Activated CD8-positive, alpha-beta memory T cell treated with anti-CD3 and anti-CD28 coated beads, Interleukin-2, amount 50 U/mL, for 48 hours (primary cell): Measurements from ENCODE around the gene MED13L.

Source experiments
- DNase-seq: peaks from one replicate; pipeline ENCODE4 v3.0.0-alpha.2; 2020

Gene MED13L

GRCh38 chr12:116071555-116072230, 205.8 kb downstream of the MED13L start:
- no peak for DNase-seq

DNA sequence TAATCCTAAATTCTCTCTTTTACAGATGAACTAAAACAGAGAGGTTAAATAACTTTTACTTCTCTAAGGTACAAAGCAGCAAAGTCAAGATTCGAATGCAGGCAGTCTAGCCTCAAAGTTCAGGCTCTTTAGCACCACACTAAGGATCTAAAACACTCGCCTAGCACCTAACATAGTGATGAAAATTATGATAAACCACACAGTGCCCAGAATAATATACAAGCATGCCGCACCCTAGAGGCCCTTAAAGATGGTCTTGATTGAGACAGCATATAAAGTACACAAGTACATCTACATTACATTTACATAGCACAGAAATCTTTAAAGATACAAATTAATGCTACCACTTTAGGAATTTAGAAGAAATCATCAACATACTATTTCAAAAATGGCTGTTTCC, 207.0 kb downstream of the MED13L start:
- DNase-seq, result no peak

- DNase-seq, result no peak
Measured at GRCh38 chr12:116069943-116070342, 207.6 kb downstream of the MED13L start.

- no peak for DNase-seq
Measured at GRCh38 chr12:116068853-116069252, 208.6 kb downstream of the MED13L start.

DNA sequence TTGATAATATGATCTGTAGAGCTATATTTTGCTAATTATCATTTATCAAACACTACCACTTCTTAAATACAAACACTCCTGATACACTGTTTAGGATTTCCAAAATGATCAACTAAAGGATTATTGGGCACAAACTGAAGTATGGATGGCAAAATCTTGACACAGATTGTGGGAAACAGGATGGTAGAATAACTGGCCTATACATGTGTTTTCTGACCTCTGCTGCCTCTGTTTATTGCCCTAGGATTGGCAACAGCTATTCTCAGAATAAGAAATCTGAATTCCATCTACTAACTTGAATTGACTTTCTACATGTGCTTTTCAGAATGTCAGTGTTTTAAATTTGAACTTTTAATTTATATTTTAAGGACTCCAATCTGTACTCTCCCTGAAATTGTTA, 209.1 kb downstream of the MED13L start:
- no peak for DNase-seq

DNA sequence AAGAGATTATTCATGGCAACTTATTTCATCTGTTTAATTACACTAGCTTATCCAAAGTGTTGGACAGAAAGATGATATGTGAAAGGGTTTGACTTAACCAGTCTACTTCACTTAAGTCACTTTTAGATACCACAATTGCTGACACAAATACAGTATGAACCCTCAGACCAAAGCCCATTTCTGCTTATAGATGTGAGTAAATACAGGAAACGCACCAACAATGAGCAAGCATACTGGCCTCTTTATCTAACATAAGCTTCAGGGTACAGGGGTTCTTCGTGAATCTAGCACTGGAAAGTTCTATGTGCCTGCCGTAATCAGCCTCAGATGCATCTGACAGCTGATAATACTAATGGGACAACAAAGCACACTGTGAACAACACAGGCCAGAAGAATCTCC, 209.6 kb downstream of the MED13L start:
- no peak for DNase-seq

DNA sequence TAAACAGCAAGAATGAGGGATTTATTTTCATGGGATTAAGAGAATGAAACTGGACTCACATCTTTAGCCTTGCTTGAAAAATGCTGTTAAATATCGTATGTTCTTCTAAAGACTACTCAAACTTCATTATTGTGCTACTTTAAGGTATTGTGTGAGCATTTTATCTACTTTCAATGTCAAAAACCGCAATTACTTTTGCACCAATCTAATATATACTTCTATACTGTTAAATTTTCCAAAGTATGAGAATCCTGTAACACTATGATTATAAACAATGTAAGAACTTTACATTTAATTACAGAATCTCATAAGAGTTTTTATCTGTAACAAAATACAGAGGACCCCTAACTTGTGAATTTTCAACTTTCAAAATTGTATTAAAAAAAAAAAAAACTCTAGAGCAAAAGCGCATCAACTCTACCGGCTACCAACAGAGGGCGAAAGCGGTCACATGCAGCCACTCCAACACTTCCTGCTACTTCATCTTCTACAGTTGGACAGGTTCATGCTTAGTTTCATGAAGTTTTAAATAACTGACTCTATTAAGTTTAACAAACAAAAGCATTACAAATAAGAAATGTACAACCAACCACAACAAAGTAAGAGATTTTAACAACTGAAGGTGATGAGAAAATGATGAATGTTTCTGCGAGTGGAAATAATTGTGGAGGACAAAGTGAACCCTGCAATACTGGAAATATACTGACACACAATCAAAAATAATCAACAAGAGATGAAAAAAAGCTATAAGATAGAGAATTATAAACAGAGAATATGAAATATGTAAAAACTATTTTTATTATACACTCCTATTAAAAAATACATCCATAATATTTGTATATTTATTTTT, 210.9 kb downstream of the MED13L start:
- DNase-seq, result no peak

DNA sequence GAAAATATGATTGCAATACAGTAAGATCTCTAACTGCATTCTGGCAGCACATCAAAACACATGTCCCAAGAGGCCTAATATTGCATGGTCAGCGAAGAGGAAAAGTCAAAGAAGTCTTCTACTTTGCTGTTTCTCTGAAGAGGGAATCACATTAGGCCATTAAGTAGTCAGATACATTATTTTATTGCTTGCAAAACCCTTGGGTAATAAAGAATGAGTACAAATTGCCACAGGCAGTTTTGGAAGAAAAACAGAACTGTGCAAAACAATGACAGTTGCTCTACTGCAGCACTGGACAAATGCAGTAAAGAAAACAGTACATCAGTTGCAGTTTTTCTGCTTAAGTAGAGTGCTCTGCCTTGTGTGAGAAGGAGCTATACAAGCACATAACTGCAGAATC, 211.9 kb downstream of the MED13L start:
- DNase-seq, result no peak

DNA sequence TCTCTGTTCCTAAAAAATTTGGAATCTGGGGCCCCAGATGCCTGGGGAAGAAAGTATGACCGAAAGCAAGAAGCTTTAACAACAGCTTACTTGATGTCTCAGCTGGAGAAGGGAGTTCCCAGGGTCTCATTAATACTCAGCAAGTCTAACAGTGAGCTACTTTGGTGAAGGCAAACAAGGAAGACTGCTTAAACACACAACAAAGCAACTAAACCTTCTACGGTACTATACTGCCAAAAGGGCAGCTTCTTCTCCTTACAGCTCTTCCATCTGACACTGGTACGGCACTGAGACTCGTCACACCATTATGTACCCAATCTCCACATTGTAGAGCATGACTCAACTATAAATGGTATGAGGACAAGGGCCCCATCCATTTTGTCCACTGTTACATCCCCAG, 213.0 kb downstream of the MED13L start:
- no peak for DNase-seq

GRCh38 chr12:116062698-116063097, 214.8 kb downstream of the MED13L start:
- DNase-seq, result no peak

DNA sequence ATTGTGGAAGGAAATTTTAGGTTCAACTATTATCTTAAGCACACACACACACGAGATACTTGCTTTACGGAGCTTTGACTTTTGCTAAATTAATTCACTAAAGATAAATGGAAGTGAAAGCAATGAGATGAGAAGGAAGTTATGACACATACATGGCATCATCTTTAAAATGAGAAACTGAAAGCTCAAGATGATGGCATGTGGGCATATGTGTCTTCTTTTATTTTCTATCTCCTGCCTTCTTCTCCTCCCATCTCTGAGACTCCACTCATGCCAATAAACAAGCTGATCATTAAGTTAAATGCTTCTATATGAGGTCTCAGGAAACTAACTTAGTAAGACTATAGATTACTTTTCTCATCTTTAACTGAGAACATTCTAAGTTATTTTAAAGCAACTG, 216.7 kb downstream of the MED13L start:
- DNase-seq, result no peak

DNA sequence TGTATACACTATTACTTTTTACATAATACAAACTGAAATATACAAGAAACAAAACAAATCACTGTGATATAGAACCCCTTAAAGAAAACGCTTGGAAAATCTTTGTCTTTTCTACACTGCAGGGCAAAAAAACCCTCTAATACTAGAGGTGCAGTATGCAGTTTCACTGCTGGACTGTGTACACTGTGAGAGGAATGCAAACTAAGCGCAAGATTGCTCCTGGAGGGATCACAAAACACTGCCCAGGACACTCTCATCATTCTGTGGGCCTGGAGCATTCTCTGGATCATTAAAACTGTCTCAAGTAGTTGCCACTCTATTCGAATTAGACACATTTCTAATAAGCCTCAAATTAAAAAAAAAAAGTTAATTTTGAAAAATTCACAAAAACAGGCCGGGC, 217.6 kb downstream of the MED13L start:
- no peak for DNase-seq

DNA sequence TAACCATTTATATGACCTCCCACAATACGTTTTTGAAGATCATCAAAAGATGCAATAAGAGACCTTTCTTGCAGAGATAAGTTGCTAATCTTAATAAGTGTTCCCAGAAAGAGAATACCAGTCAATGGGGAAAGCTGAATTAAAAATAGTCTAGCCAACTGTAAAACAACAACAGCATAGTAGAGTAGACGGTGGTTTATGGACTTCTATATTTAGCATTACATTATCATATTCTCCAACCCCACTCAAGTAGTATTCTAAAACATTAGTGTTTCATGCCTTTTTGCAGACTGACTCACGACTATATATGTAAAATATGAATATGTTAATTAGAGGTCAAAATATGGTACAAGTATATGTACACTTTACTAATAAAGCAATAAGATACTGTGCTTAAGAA, 218.9 kb downstream of the MED13L start:
- no peak for DNase-seq

GRCh38 chr12:116057356-116057755, 220.1 kb downstream of the MED13L start:
- DNase-seq, result no peak

DNA sequence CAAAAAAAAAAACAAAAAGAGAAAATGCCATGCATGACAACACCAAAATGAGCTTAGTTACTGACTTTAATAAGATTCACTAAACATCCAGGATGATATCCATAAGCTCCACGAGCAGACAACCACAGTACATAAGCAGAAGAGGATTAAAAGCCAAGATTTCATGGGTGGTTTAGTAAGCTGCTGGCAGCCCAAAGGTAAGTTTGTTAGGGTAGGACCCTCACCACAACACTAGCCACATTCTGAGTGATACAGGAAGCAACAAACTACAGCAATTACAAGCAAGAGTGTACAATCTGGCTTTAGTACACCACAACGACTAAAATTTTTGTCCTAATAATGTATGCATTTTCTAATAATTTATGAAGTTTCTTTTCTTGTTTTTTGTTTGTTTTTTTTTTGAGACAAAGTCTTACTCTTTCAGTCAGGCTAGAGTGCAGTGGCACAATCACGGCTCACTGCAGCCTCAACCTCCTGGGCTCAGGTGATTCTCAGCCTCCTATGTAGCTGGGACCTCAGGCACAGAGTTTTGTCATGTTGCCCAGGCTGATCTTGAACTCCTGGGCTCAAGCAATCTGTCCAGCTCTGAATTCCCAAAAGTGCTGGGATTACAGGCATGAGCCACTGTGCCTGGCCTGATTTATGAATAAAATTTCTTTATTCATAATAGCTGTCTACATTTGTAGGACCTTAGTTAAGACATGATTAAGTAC, 221.4 kb downstream of the MED13L start:
- no peak for DNase-seq

- no peak for DNase-seq
Measured at GRCh38 chr12:116054280-116054679, 223.2 kb downstream of the MED13L start.

DNA sequence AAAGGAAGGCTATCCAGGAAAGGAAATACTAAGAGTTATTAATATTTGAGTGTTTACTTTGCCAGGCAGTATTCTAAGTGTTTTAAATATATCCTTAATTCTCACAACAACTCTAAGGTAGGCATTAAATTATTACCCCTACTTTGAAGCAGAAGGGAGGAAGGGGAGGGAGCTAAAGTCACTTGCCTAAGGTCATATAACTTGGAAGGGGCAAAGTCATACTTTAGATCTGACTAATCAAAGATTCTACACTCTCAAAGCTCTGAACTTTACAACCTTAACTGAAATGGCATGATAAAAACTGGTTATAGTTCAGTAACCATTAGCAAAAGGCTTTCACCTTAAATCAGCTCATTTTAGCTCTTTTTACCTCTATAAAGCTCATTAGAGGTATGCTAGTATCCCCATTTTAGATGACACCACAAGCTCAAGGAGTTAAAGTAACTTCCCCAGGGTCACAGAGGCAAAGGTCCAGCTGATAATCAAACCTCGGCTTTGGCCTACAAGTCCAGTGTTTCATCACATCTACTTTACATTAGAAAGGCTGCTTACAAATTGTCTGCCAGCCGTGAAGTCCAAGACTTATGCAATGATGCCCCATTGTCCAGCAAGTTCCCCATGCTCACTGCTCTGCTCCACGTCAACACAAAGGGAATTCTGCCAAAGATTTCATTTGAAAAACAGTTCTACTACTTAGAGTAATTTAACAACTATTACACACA, 223.9 kb downstream of the MED13L start:
- no peak for DNase-seq

- DNase-seq, result no peak
Measured at GRCh38 chr12:116050275-116050674, 227.2 kb downstream of the MED13L start.

- no peak for DNase-seq
Measured at GRCh38 chr12:116048879-116049278, 228.6 kb downstream of the MED13L start.

GRCh38 chr12:116046039-116046438, 231.5 kb downstream of the MED13L start:
- DNase-seq, result no peak

GRCh38 chr12:116045150-116045549, 232.3 kb downstream of the MED13L start:
- DNase-seq, result no peak

GRCh38 chr12:116043659-116044535, 233.6 kb downstream of the MED13L start:
- no peak for DNase-seq
